Measurements from ENCODE around the gene PLS1.

The PLS1 gene

DNA sequence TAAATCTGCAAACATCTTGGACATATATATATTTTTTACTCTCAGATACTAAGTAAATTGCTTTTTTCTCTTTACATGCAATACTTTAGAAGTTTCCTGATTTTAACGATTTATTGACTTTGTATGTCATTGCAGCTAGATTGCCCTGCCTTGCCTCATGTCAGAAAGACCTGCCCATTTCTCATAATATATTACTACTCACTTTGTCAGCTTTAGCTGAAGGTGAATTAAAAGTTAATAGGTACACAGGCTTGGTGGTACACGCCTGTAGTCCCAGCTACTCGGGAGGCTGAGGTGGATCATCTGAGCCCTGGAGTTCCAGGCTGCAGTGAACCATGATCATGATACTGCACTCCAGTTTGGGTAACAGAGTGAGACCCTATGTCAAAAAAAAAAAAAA, 52.8 kb downstream of the PLS1 start:
- no peaks in the 10 kb centered on the region for H3K9me3 ChIP-seq (ENCODE audit: low read length)
- no peak overlapping the region for H3K4me2 ChIP-seq (ENCODE audit: low read length)
- H3K36me3 ChIP-seq (ENCODE audit: insufficient read depth, low read length), result no peaks in the 10 kb centered on the region
- no peaks in the 10 kb centered on the region for H3K27me3 ChIP-seq (ENCODE audit: insufficient read depth, low read length)
- H3K9me2 ChIP-seq (ENCODE audit: low read depth, low read length), result no peaks in the 10 kb centered on the region
- H3K9ac ChIP-seq (ENCODE audit: low read length), result no peak overlapping the region
- no peak overlapping the region for H3K4me3 ChIP-seq (ENCODE audit: low read depth, low read length, poor library complexity, severe bottlenecking)
- H2AFZ ChIP-seq (ENCODE audit: low read length), result no peak overlapping the region
- no peaks in the 10 kb centered on the region for H4K20me1 ChIP-seq (ENCODE audit: insufficient read depth, low read length)
- no peaks in the 10 kb centered on the region for H3K4me1 ChIP-seq (ENCODE audit: insufficient read depth, low read length, severe bottlenecking)
- TF ChIP-seq, protein P1, sequence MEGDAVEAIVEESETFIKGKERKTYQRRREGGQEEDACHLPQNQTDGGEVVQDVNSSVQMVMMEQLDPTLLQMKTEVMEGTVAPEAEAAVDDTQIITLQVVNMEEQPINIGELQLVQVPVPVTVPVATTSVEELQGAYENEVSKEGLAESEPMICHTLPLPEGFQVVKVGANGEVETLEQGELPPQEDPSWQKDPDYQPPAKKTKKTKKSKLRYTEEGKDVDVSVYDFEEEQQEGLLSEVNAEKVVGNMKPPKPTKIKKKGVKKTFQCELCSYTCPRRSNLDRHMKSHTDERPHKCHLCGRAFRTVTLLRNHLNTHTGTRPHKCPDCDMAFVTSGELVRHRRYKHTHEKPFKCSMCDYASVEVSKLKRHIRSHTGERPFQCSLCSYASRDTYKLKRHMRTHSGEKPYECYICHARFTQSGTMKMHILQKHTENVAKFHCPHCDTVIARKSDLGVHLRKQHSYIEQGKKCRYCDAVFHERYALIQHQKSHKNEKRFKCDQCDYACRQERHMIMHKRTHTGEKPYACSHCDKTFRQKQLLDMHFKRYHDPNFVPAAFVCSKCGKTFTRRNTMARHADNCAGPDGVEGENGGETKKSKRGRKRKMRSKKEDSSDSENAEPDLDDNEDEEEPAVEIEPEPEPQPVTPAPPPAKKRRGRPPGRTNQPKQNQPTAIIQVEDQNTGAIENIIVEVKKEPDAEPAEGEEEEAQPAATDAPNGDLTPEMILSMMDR (IDR thresholded peaks at IDR 0.05; ENCODE audit: low read length), result no peak
- TF ChIP-seq EZH2 (IDR thresholded peaks at IDR 0.05; ENCODE audit: borderline replicate concordance, low read length), result no peak
- no peaks in the 10 kb centered on the region for H3K79me2 ChIP-seq (ENCODE audit: insufficient read depth, low read length)
- no peak overlapping the region for H3K27ac ChIP-seq (ENCODE audit: low read depth, low read length, poor library complexity, severe bottlenecking)
- no peaks in the 10 kb centered on the region for H3F3A ChIP-seq (ENCODE audit: insufficient read depth, low read length)

DNA sequence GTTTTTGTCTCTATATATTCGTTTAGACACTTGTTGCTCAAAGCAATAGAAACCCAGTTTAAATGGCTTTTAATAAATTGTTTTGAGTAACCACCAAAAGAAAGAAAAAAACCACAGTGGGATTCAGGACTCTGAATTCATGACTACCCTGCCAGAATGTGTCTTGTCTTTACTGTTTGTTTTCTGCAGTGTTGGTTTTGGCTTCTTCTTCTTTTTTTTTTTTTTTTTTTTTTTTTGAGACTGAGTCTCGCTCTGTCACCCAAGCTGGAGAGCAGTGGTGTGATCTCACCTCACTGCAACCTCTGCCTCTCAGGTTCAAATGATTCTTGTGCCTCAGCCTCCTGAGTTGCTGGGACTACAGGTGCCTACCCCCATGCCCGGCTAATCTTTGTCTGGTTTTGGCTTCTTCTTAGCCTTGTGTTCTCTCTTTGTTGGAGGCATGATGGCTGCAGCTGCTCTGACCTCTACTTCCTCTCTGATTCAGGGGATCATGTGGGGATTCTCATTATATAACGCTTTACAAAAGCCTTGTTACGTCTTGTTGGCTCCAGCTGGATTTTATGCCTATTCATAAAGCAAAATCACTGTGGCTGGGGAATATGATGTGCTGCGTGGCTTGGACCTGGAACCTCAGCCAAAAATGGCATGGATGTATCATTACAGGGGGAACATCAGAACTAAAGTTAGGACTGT, 54.0 kb downstream of the PLS1 start:
- no peaks in the 10 kb centered on the region for H3K4me1 ChIP-seq (ENCODE audit: insufficient read depth, low read length, severe bottlenecking)
- no peak overlapping the region for H2AFZ ChIP-seq (ENCODE audit: low read length)
- H3K36me3 ChIP-seq (ENCODE audit: insufficient read depth, low read length), result no peaks in the 10 kb centered on the region
- H3K79me2 ChIP-seq (ENCODE audit: insufficient read depth, low read length), result no peaks in the 10 kb centered on the region
- no peaks in the 10 kb centered on the region for H4K20me1 ChIP-seq (ENCODE audit: insufficient read depth, low read length)
- no peaks in the 10 kb centered on the region for H3F3A ChIP-seq (ENCODE audit: insufficient read depth, low read length)
- H3K9ac ChIP-seq (ENCODE audit: low read length), result no peak overlapping the region
- H3K27me3 ChIP-seq (ENCODE audit: insufficient read depth, low read length), result no peaks in the 10 kb centered on the region
- TF ChIP-seq, protein P1 (IDR thresholded peaks at IDR 0.05; ENCODE audit: low read length), result no peak
- TF ChIP-seq EZH2 (IDR thresholded peaks at IDR 0.05; ENCODE audit: borderline replicate concordance, low read length), result no peak
- H3K9me2 ChIP-seq (ENCODE audit: low read depth, low read length), result no peaks in the 10 kb centered on the region
- no peak overlapping the region for H3K27ac ChIP-seq (ENCODE audit: low read depth, low read length, poor library complexity, severe bottlenecking)
- no peak overlapping the region for H3K4me2 ChIP-seq (ENCODE audit: low read length)
- H3K4me3 ChIP-seq (ENCODE audit: low read depth, low read length, poor library complexity, severe bottlenecking), result no peak overlapping the region
- no peaks in the 10 kb centered on the region for H3K9me3 ChIP-seq (ENCODE audit: low read length)

- Histone ChIP-seq H3K4me1 (ENCODE audit: insufficient read depth, low read length, severe bottlenecking) (no peaks in the 10 kb centered on the region), H3K79me2 (ENCODE audit: insufficient read depth, low read length) (no peaks in the 10 kb centered on the region), H3K36me3 (ENCODE audit: insufficient read depth, low read length) (no peaks in the 10 kb centered on the region), H3F3A (ENCODE audit: insufficient read depth, low read length) (no peaks in the 10 kb centered on the region), H3K27ac (ENCODE audit: low read depth, low read length, poor library complexity, severe bottlenecking) (no peak overlapping the region), H3K9ac (ENCODE audit: low read length) (no peak overlapping the region), H3K4me2 (ENCODE audit: low read length) (no peak overlapping the region), H3K4me3 (ENCODE audit: low read depth, low read length, poor library complexity, severe bottlenecking) (no peak overlapping the region), H2AFZ (ENCODE audit: low read length) (no peak overlapping the region), H4K20me1 (ENCODE audit: insufficient read depth, low read length) (no peaks in the 10 kb centered on the region), H3K9me3 (ENCODE audit: low read length) (no peaks in the 10 kb centered on the region), H3K27me3 (ENCODE audit: insufficient read depth, low read length) (no peaks in the 10 kb centered on the region), H3K9me2 (ENCODE audit: low read depth, low read length) (no peaks in the 10 kb centered on the region)
- no peak for TF ChIP-seq EZH2 (IDR thresholded peaks at IDR 0.05; ENCODE audit: borderline replicate concordance, low read length)
- TF ChIP-seq, protein P1 (IDR thresholded peaks at IDR 0.05; ENCODE audit: low read length), result no peak
These were observed 55.5 kb downstream of the PLS1 start for GRCh38 chr3:142651711-142652110.
